Measurements from ENCODE around the gene WIPF2. TPM values are rescaled to one million over a fixed set of nuclear protein-coding genes. Genes with fewer than 3 reads are reported as not detected.

Gene WIPF2
- total RNA-seq (10 to 100 TPM; 35.5 to 35.8 TPM), polyA plus RNA-seq (ENCODE audit: insufficient read length in 6 of 6) (10 to 100 TPM; 29.0 to 34.4 (median 30.8) TPM)
- long read RNA-seq, donor 1, full-length matches to known transcripts, result 6 of 22 reads
- long read RNA-seq, donor 1, partial matches to known transcripts, result 16 of 22 reads
- long read RNA-seq, donor 1, other reads (novel, unspliced or antisense), result 0 of 22 reads
- long read RNA-seq, donor 2, full-length matches to known transcripts, result 12 of 24 reads
- long read RNA-seq, donor 2, partial matches to known transcripts, result 12 of 24 reads
- long read RNA-seq, donor 2, other reads (novel, unspliced or antisense), result 0 of 24 reads
- long read RNA-seq, donor 3, full-length matches to known transcripts, result 4 of 9 reads
- long read RNA-seq, donor 3, partial matches to known transcripts, result 5 of 9 reads
- long read RNA-seq, donor 3, other reads (novel, unspliced or antisense), result 0 of 9 reads
- long read RNA-seq, donor 4, partial matches to known transcripts, result 1 of 7 reads
- long read RNA-seq, donor 4, other reads (novel, unspliced or antisense), result 5 of 7 reads
- long read RNA-seq, donor 5, partial matches to known transcripts, result 7 of 11 reads
- long read RNA-seq, donor 5, other reads (novel, unspliced or antisense), result 0 of 11 reads
- long read RNA-seq, donor 6, full-length matches to known transcripts, result 5 of 5 reads
- long read RNA-seq, donor 6, partial matches to known transcripts, result 0 of 5 reads
- long read RNA-seq, donor 6, other reads (novel, unspliced or antisense), result 0 of 5 reads
- long read RNA-seq, donor 7, full-length matches to known transcripts, result 1 of 10 reads
- long read RNA-seq, donor 7, partial matches to known transcripts, result 9 of 10 reads
- long read RNA-seq, donor 7, other reads (novel, unspliced or antisense), result 0 of 10 reads
- long read RNA-seq, donor 8, full-length matches to known transcripts, result 6 of 17 reads
- long read RNA-seq, donor 8, partial matches to known transcripts, result 11 of 17 reads
- long read RNA-seq, donor 8, other reads (novel, unspliced or antisense), result 0 of 17 reads
- long read RNA-seq, donor 9, result 0 reads
- long read RNA-seq, donor 10, partial matches to known transcripts, result 0 of 2 reads
- long read RNA-seq, donor 10, other reads (novel, unspliced or antisense), result 2 of 2 reads
- long read RNA-seq, donor 11, result 0 reads
- long read RNA-seq, donor 12, full-length matches to known transcripts, result 7 of 24 reads
- long read RNA-seq, donor 12, partial matches to known transcripts, result 17 of 24 reads
- long read RNA-seq, donor 12, other reads (novel, unspliced or antisense), result 0 of 24 reads

DNA sequence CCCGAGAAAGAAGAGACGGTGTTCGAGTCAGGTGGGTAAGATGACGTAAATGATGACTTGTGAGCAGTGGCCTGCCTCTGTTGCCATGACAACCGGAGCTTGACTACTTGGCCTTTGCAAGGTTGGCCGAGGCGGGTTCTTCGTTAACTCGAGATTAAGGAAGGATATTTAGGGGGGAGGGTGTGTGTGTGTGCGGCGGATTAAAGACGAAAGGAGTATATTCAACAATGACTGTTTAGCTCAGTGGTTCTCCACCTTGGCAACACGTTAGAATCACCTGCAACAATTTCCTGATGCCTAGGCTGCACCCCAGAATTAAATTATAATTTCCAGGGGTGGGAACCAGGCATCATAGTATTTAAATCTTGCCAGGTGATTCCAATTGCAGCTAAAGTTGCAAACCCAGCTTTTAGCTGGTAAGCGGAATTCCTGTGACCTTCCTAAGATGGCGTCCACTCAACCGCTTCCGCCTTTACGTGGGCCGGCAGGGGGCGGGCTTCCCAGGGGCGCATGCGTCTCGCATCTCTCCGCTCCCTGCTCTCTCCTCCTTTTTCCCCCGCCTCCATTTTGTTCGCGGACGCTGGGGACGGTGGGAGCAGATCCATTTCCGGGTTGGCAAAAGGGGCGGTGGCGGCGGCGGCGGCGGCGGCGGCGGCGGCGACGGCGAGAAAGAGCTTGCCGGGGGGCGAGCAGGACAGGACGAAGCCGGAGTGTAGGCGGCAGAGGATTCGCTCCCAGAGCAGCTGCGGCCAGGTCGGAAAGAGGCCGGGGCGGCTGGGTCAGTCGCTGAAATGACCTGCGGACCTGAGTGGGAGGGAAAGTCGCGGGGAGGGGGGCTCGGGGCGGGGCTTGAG is at the start of gene WIPF2:
Gene WIPF2, plus strand, starts transcription at position 565 of the 854 bp plus-strand sequence. CDS start 37,156 bp downstream, outside the sequence.
- Histone ChIP-seq H3K9me3 (no peaks in the 10 kb centered on the region), H3K4me1 (peaks cover 0 to 27% of the 10 kb centered on the region in 2 donors), H3K36me3 (no peaks in the 10 kb centered on the region), H3K27ac (peak within 1 kb of the TSS; percentile 91 to 92), H3K27me3 (no peaks in the 10 kb centered on the region), H3K4me3 (peak within 1 kb of the TSS; percentile 63 to 72)
- peak; percentile 96 to 98 (median 98) for DNase-seq
- intact Hi-C loops (cut with DNase I), result no loop called here
- TF ChIP-seq, protein P1, sequence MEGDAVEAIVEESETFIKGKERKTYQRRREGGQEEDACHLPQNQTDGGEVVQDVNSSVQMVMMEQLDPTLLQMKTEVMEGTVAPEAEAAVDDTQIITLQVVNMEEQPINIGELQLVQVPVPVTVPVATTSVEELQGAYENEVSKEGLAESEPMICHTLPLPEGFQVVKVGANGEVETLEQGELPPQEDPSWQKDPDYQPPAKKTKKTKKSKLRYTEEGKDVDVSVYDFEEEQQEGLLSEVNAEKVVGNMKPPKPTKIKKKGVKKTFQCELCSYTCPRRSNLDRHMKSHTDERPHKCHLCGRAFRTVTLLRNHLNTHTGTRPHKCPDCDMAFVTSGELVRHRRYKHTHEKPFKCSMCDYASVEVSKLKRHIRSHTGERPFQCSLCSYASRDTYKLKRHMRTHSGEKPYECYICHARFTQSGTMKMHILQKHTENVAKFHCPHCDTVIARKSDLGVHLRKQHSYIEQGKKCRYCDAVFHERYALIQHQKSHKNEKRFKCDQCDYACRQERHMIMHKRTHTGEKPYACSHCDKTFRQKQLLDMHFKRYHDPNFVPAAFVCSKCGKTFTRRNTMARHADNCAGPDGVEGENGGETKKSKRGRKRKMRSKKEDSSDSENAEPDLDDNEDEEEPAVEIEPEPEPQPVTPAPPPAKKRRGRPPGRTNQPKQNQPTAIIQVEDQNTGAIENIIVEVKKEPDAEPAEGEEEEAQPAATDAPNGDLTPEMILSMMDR (IDR thresholded peaks at IDR 0.05), result peak; percentile 54 to 78
- ATAC-seq, result peak; percentile 98

GRCh38 chr17:40170325-40170724 is 48.8 kb upstream of the WIPF2 start:
- intact Hi-C loops (cut with DNase I), result loop anchor here in 1 of 2 donors (10.0 kb wide), 2 partner anchors 56 to 146 kb away; no protein-coding TSS in a partner anchor
- no peak for DNase-seq
- H3K36me3 ChIP-seq, result peaks cover 0 to 93% of the 10 kb centered on the region in 2 donors
- no peak overlapping the region for H3K27ac ChIP-seq
- no peak overlapping the region for H3K4me3 ChIP-seq
- no peak for ATAC-seq
- H3K9me3 ChIP-seq, result no peaks in the 10 kb centered on the region
- H3K27me3 ChIP-seq, result no peaks in the 10 kb centered on the region
- TF ChIP-seq, protein P1 (IDR thresholded peaks at IDR 0.05), result no peak
- H3K4me1 ChIP-seq, result peaks cover 0 to 7% of the 10 kb centered on the region in 2 donors

DNA sequence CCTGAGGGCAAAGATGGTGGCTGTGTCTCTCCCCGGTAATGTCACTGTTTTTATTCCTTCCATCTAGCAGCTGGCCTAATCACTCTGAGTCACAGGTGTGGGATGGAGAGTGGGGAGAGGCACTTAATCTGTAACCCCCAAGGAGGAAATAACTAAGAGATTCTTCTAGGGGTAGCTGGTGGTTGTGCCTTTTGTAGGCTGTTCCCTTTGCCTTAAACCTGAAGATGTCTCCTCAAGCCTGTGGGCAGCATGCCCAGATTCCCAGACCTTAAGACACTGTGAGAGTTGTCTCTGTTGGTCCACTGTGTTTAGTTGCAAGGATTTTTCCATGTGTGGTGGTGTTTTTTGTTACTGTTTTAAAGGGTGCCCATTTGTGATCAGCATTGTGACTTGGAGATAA is 47.4 kb upstream of the WIPF2 start:
- Histone ChIP-seq H3K36me3 (peaks cover 0 to 83% of the 10 kb centered on the region in 2 donors), H3K27me3 (no peaks in the 10 kb centered on the region), H3K4me1 (peaks cover 3 to 14% of the 10 kb centered on the region in 2 donors), H3K4me3 (no peak overlapping the region), H3K27ac (no peak overlapping the region), H3K9me3 (no peaks in the 10 kb centered on the region)
- DNase-seq (no peak), ATAC-seq (no peak)
- intact Hi-C loops (cut with DNase I), result loop anchor here in 1 of 2 donors (10.0 kb wide), 2 partner anchors 57 to 147 kb away; no protein-coding TSS in a partner anchor
- TF ChIP-seq, protein P1 (IDR thresholded peaks at IDR 0.05), result no peak

GRCh38 chr17:40173091-40173777 is 45.9 kb upstream of the WIPF2 start:
- intact Hi-C loops (cut with DNase I), result loop anchor here in 1 of 2 donors (10.0 kb wide), 2 partner anchors 58 to 148 kb away; no protein-coding TSS in a partner anchor
- no peak for DNase-seq
- H3K36me3 ChIP-seq, result peaks cover 0 to 68% of the 10 kb centered on the region in 2 donors
- no peaks in the 10 kb centered on the region for H3K9me3 ChIP-seq
- H3K4me3 ChIP-seq, result no peak overlapping the region
- TF ChIP-seq, protein P1 (IDR thresholded peaks at IDR 0.05), result no peak
- no peak for ATAC-seq
- H3K4me1 ChIP-seq, result peaks cover 11 to 27% of the 10 kb centered on the region in 2 donors
- peaks cover 0 to 10% of the 10 kb centered on the region in 2 donors for H3K27me3 ChIP-seq
- no peak overlapping the region for H3K27ac ChIP-seq

All from left lung (tissue), 14 donors.